Smooth muscle cell (in vitro differentiated cells): ENCODE results near the gene ATL3. TPM values are rescaled to one million over a fixed set of nuclear protein-coding genes. Genes with fewer than 3 reads are reported as not detected.

Experiments used
- DNase-seq: peaks from one replicate; lab custom pipeline; 2025; ENCODE audit not compliant: unreplicated experiment; lab: John Stamatoyannopoulos, UW
- H2AFZ ChIP-seq: fragments of 200-600 bp; sonication (generic); 2 replicates; pipeline ENCODE4 v1.6.0; 2016; ENCODE audit warnings: antibody characterized with exemption, low read depth, mild to moderate bottlenecking
- H3F3A ChIP-seq: fragments of 200-600 bp; sonication (generic); 2 replicates; pipeline ENCODE4 v1.6.0; 2017; ENCODE audit warnings: antibody characterized with exemption, low read depth
- H3K27ac ChIP-seq: fragments of 200-600 bp; sonication (generic); 2 replicates; pipeline ENCODE4 v1.5.1; 2016; ENCODE audit warnings: low read depth, mild to moderate bottlenecking
- H3K27me3 ChIP-seq: fragments of 200-600 bp; sonication (generic); 2 replicates; pipeline ENCODE4 v1.6.1; 2016; ENCODE audit warnings: low read depth, mild to moderate bottlenecking
- H3K36me3 ChIP-seq: fragments of 200-600 bp; sonication (generic); 2 replicates; pipeline ENCODE4 v1.5.1; 2016; ENCODE audit warnings: low read depth
- H3K4me1 ChIP-seq: fragments of 200-600 bp; sonication (generic); 2 replicates; pipeline ENCODE4 v1.5.1; 2016; ENCODE audit warnings: low read depth
- H3K4me2 ChIP-seq: fragments of 200-600 bp; sonication (generic); 2 replicates; pipeline ENCODE4 v1.6.0; 2016; ENCODE audit warnings: mild to moderate bottlenecking
- H3K4me3 ChIP-seq: fragments of 200-600 bp; sonication (generic); 2 replicates; pipeline ENCODE4 v1.5.1; 2016; ENCODE audit warnings: mild to moderate bottlenecking
- H3K79me2 ChIP-seq: fragments of 200-600 bp; sonication (generic); 2 replicates; pipeline ENCODE4 v1.6.0; 2016; ENCODE audit warnings: low read depth, mild to moderate bottlenecking
- H3K9ac ChIP-seq: fragments of 200-600 bp; sonication (generic); 2 replicates; pipeline ENCODE4 v1.6.0; 2016; ENCODE audit warnings: low read depth
- H3K9me3 ChIP-seq: fragments of 200-600 bp; sonication (generic); replicated peaks from 2 replicates; pipeline ENCODE4 v1.5.1; 2016; ENCODE audit warnings: low read depth
- H4K20me1 ChIP-seq: fragments of 200-600 bp; sonication (generic); 2 replicates; pipeline ENCODE4 v1.6.0; 2016; ENCODE audit warnings: low read depth
- CTCF ChIP-seq: fragments of 200-600 bp; sonication (generic); IDR thresholded peaks from 2 replicates; pipeline ENCODE4 v1.5.1; 2017; ENCODE audit warnings: borderline replicate concordance, mild to moderate bottlenecking, antibody characterized with exemption; ENCODE audit not compliant: insufficient read depth, poor library complexity, severe bottlenecking
- WGBS: methylation state at CpG from one replicate; pipeline ENCODE4 v1.1.7; 2016; ENCODE audit warnings: low lambda C conversion rate; 5-methylcytosine and 5-hydroxymethylcytosine counted together
- polyA plus RNA-seq: library from polyadenylated mRNA; unstranded; fragments of >200 nt; fragmentation: Nextera tagmentation; extraction: Ambion mirVana; gene quantifications from 2 replicates; pipeline ENCODE4 v1.2.1, GENCODE V29; 2016
- total RNA-seq: library from RNA; depleted of rRNA; stranded (reverse); fragments of >200 nt; gene quantifications from 2 replicates; pipeline ENCODE4 v1.2.3, GENCODE V29; 2014

Gene ATL3
- total and polyA plus RNA-seq, 2 experiments from 2014 or later = 13.0 to 32.5 TPM

- H4K20me1 ChIP-seq = peaks cover 64% of the 10 kb centered on the region
- H3F3A ChIP-seq = no peaks in the 10 kb centered on the region
- H3K36me3 ChIP-seq = no peaks in the 10 kb centered on the region
- H3K4me3 ChIP-seq = no peak overlapping the region
- peaks cover 68% of the 10 kb centered on the region for H3K79me2 ChIP-seq
- no peak overlapping the region for H3K9ac ChIP-seq
- H3K4me2 ChIP-seq = no peak overlapping the region
- TF ChIP-seq CTCF = no peak
- no peaks in the 10 kb centered on the region for H3K4me1 ChIP-seq
- H2AFZ ChIP-seq = no peak overlapping the region
- 77% methylated on average over 1 of the region's 1 CpG for WGBS
- no peaks in the 10 kb centered on the region for H3K27me3 ChIP-seq
- H3K27ac ChIP-seq = no peak overlapping the region
- no peaks in the 10 kb centered on the region for H3K9me3 ChIP-seq
- DNase-seq = no peak
These were observed 28.7 kb upstream of the ATL3 start for GRCh38 chr11:63699896-63700295.

GRCh38 chr11:63698976-63699733 is 28.0 kb upstream of the ATL3 start:
- no peak for DNase-seq
- WGBS = 68% methylated on average over 11 of the region's 11 CpGs
- no peak overlapping the region for H3K4me2 ChIP-seq
- H2AFZ ChIP-seq = no peak overlapping the region
- peaks cover 66% of the 10 kb centered on the region for H3K79me2 ChIP-seq
- H3K4me1 ChIP-seq = no peaks in the 10 kb centered on the region
- H3F3A ChIP-seq = no peaks in the 10 kb centered on the region
- no peaks in the 10 kb centered on the region for H3K36me3 ChIP-seq
- H3K27ac ChIP-seq = no peak overlapping the region
- no peak overlapping the region for H3K4me3 ChIP-seq
- H3K9me3 ChIP-seq = no peaks in the 10 kb centered on the region
- H3K9ac ChIP-seq = no peak overlapping the region
- no peak for TF ChIP-seq CTCF
- H3K27me3 ChIP-seq = no peaks in the 10 kb centered on the region
- H4K20me1 ChIP-seq = peaks cover 57% of the 10 kb centered on the region

- no peaks in the 10 kb centered on the region for H3K27me3 ChIP-seq
- no peak overlapping the region for H3K27ac ChIP-seq
- H4K20me1 ChIP-seq = peaks cover 52% of the 10 kb centered on the region
- no peaks in the 10 kb centered on the region for H3F3A ChIP-seq
- no peak overlapping the region for H3K4me2 ChIP-seq
- no peaks in the 10 kb centered on the region for H3K4me1 ChIP-seq
- WGBS = 95% methylated on average over 7 of the region's 7 CpGs
- H2AFZ ChIP-seq = no peak overlapping the region
- DNase-seq = no peak
- no peaks in the 10 kb centered on the region for H3K9me3 ChIP-seq
- H3K9ac ChIP-seq = no peak overlapping the region
- H3K36me3 ChIP-seq = no peaks in the 10 kb centered on the region
- H3K4me3 ChIP-seq = no peak overlapping the region
- peaks cover 73% of the 10 kb centered on the region for H3K79me2 ChIP-seq
- TF ChIP-seq CTCF = no peak
These were observed 23.4 kb upstream of the ATL3 start for GRCh38 chr11:63694596-63694995.

- Histone ChIP-seq H3K4me3 (no peak overlapping the region), H3K4me1 (peaks cover 7% of the 10 kb centered on the region), H4K20me1 (peaks cover 26% of the 10 kb centered on the region), H3K27ac (no peak overlapping the region), H3F3A (peaks cover 2% of the 10 kb centered on the region), H3K4me2 (no peak overlapping the region), H3K27me3 (no peaks in the 10 kb centered on the region), H3K9me3 (no peaks in the 10 kb centered on the region), H3K36me3 (no peaks in the 10 kb centered on the region), H2AFZ (no peak overlapping the region), H3K79me2 (peaks cover 92% of the 10 kb centered on the region), H3K9ac (no peak overlapping the region)
- DNase-seq = no peak
- TF ChIP-seq CTCF = no peak
- WGBS = 100% methylated on average over 1 of the region's 1 CpG
These were observed 16.7 kb upstream of the ATL3 start for GRCh38 chr11:63687845-63688244.
